EL (cell line): ENCODE measurements around the gene VDAC1.

Source experiments
- DNase-seq: peaks from one replicate; pipeline ENCODE4 v3.0.0-alpha.2; 2016

Gene VDAC1

GRCh38 chr5:133924221-133924920 is 80.4 kb downstream of the VDAC1 start:
- no peak for DNase-seq

GRCh38 chr5:133921979-133922378 is 82.8 kb downstream of the VDAC1 start:
- DNase-seq, result no peak
